ENCODE results near the gene TSEN34. TPM values are rescaled to one million over a fixed set of nuclear protein-coding genes. Genes with fewer than 3 reads are reported as not detected.
"Not testable (repeated sequence)": the region's sequence is repeated elsewhere in the genome, so short reads cannot be mapped to it uniquely, and the experiment has no call there.

TSEN34 gene
- polyA plus RNA-seq, 4 donors, result 32.7 to 57.8 (median 44.8) TPM

DNA sequence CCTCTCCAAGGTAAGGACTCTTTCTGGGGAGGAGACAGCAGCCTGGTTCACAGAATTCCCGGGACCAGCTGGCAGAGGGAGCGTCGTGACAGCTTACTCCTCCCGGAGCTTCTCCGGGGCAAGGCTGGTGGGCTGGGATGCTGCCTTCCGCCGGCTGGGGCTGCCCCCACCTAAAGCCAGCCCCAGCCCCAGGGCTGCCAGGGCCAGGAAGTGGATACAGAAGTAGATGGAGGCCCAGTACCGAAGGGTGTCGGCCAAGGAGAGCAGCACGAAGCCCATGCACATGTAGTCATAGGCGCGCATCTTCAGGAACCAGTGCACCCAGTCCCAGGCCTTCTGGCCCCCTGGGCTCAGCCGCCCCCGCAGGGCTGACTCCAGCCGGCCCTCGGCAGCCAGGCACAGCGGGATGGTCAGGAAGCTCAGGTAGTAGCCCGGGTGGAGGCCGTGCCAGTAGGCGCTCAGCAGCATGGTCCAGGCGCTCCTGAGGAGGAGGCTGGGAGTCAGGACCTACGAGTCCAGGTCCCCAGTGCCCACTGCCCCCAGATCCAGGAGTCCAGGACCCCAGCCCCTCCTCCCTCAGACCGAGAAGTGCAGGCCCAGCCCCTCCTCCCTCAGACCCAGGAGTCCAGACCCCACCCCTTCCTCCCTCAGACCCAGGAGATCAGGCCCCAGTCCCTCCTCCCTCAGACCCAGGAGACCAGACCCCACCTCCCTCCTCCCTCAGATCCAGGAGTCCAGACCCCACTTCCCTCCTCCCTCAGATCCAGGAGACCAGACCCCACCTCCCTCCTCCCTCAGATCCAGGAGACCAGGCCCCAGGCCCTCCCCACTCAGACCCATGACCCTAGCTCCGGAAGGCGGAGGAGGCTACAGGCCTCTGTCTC is 16.9 kb upstream of the TSEN34 start:
- WGBS, 3 donors, result 82 to 88% (median 83%) methylated on average over 19 to 25 of the region's 25 CpGs
- peaks cover 0 to 60% (median 3%) of the 10 kb centered on the region in 3 donors for H3K36me3 ChIP-seq (ENCODE audit: control insufficient read depth in 3 of 3, insufficient read depth in 2 of 3, low read depth in 1 of 3, low read length in 3 of 3)
- no peak overlapping the region for H3K4me3 ChIP-seq (ENCODE audit: low read depth in 1 of 3, low read length in 3 of 3)
- H3K9me3 ChIP-seq (ENCODE audit: control insufficient read depth in 2 of 2, insufficient read depth in 1 of 2, low read depth in 1 of 2, low read length in 1 of 2), result no peaks in the 10 kb centered on the region
- FAIRE-seq, result no peak
- no peaks in the 10 kb centered on the region for H3K27me3 ChIP-seq (ENCODE audit: control insufficient read depth in 3 of 3, insufficient read depth in 3 of 3, low read length in 3 of 3)
- no peak overlapping the region for H3K27ac ChIP-seq (ENCODE audit: low read depth in 1 of 3, low read length in 2 of 3)
- DNase-seq, result no peak
- H3K4me1 ChIP-seq (ENCODE audit: control insufficient read depth in 3 of 3, insufficient read depth in 2 of 3, low read depth in 1 of 3, low read length in 2 of 3), result peaks cover 0 to 5% (median 0%) of the 10 kb centered on the region in 3 donors

DNA sequence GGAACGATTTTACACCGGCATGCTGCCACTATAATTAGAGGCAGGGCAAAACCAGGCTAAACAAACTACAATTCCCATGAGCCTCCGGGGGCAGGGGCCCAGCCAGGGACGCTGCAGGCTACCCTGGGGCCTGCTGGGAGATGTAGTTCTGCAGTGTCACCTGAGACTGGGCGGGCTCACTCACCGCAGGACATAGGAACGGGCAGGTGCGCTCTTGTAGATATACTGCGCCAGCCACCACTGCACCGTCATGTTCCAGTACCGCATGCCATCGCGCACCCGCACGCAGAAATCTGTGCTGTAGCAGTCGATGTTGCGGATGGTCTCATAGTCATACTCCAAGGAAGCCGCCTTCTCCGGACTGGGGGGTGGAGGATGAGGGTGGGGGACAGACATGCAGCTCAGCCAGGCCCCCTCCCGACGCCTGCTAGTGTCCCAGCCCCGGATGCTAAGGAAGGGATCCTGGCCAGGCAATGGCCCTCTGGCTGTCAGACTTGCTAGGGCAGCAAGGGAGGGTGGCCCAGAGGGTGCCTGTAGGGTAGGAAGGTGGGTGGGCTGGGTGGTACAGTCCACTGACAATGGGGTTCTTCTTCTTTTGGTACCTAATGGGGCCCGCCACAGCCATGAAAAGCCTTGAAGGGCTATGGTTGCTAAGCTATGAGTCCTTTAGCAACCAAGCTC is 12.4 kb upstream of the TSEN34 start:
- Histone ChIP-seq H3K27me3 (ENCODE audit: control insufficient read depth in 3 of 3, insufficient read depth in 3 of 3, low read length in 3 of 3) (no peaks in the 10 kb centered on the region), H3K4me1 (ENCODE audit: control insufficient read depth in 3 of 3, insufficient read depth in 2 of 3, low read depth in 1 of 3, low read length in 2 of 3) (peaks cover 0 to 8% (median 0%) of the 10 kb centered on the region in 3 donors), H3K36me3 (ENCODE audit: control insufficient read depth in 3 of 3, insufficient read depth in 2 of 3, low read depth in 1 of 3, low read length in 3 of 3) (peaks cover 4 to 72% (median 12%) of the 10 kb centered on the region in 3 donors), H3K27ac (ENCODE audit: low read depth in 1 of 3, low read length in 2 of 3) (no peak overlapping the region), H3K4me3 (ENCODE audit: low read depth in 1 of 3, low read length in 3 of 3) (no peak overlapping the region), H3K9me3 (ENCODE audit: control insufficient read depth in 2 of 2, insufficient read depth in 1 of 2, low read depth in 1 of 2, low read length in 1 of 2) (no peaks in the 10 kb centered on the region)
- FAIRE-seq, result no peak
- DNase-seq, result no peak
- 82 to 87% (median 84%) methylated on average over 23 of the region's 23 CpGs for WGBS, 3 donors

DNA sequence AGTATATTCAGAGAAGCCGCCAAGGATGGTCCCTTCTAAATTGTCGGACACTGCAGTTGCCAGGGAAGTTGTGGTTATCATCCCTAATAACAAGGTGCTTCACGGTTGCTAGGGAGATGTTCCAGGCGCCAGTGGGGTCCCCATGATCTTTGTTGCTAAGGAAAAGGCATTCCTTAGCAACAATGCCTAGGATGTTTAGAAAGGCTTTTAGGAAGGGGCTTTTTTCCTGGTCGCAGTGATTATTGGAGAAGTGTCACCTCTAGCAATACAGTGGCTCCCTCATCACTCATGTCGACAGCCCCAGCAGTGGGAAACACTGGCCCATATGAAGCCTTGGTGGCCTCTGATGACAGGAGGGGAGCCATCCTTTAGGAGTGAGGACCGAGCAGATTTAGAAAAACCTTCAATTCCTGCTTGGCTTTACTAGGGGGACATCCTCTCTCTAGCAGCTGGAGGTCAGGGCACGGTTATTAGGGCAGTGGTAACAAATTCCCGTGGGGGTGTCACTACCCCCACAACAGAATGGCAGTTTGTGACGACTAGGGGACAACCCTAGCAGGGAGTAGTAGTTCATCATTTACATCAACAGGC is 11.8 kb upstream of the TSEN34 start:
- peaks cover 0 to 8% (median 0%) of the 10 kb centered on the region in 3 donors for H3K4me1 ChIP-seq (ENCODE audit: control insufficient read depth in 3 of 3, insufficient read depth in 2 of 3, low read depth in 1 of 3, low read length in 2 of 3)
- H3K27ac ChIP-seq (ENCODE audit: low read depth in 1 of 3, low read length in 2 of 3), result peak overlapping the region in 2 of 3 donors; percentile 41 to 45
- DNase-seq, result no peak
- H3K27me3 ChIP-seq (ENCODE audit: control insufficient read depth in 3 of 3, insufficient read depth in 3 of 3, low read length in 3 of 3), result no peaks in the 10 kb centered on the region
- no peak overlapping the region for H3K4me3 ChIP-seq (ENCODE audit: low read depth in 1 of 3, low read length in 3 of 3)
- WGBS, 3 donors, result 78 to 85% (median 81%) methylated on average over 10 of the region's 10 CpGs
- H3K36me3 ChIP-seq (ENCODE audit: control insufficient read depth in 3 of 3, insufficient read depth in 2 of 3, low read depth in 1 of 3, low read length in 3 of 3), result peaks cover 4 to 73% (median 12%) of the 10 kb centered on the region in 3 donors
- FAIRE-seq, result no peak
- no peaks in the 10 kb centered on the region for H3K9me3 ChIP-seq (ENCODE audit: control insufficient read depth in 2 of 2, insufficient read depth in 1 of 2, low read depth in 1 of 2, low read length in 1 of 2)

DNA sequence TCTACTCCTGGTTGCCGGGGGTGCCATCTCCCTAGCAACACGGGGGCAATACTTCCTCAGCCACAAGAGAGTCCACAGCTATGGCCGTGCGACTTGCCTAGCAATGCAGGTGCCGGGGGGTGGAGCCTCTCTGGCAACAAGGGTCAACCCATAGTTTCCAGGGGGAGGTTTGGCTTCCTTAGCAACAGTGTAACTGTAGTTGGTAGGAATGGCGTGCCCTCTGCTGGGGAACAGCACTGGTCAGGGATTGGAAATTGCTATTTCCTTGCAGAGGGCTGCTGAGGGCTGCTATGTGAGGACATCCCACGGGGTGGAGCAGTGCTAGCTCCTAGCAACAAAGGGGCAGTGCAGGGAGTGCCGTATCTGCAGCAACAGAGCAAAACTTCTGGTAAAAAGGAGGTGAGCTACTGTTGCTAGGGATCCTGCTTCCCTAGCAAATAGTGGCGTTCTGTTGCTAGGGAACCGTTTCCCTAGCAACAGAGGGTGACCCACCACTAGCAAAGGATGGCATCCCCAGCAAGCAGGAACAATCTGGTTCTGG is 11.1 kb upstream of the TSEN34 start:
- peak overlapping the region in 2 of 3 donors; percentile 41 to 45 for H3K27ac ChIP-seq (ENCODE audit: low read depth in 1 of 3, low read length in 2 of 3)
- peaks cover 4 to 76% (median 12%) of the 10 kb centered on the region in 3 donors for H3K36me3 ChIP-seq (ENCODE audit: control insufficient read depth in 3 of 3, insufficient read depth in 2 of 3, low read depth in 1 of 3, low read length in 3 of 3)
- peaks cover 0 to 8% (median 0%) of the 10 kb centered on the region in 3 donors for H3K4me1 ChIP-seq (ENCODE audit: control insufficient read depth in 3 of 3, insufficient read depth in 2 of 3, low read depth in 1 of 3, low read length in 2 of 3)
- no peaks in the 10 kb centered on the region for H3K9me3 ChIP-seq (ENCODE audit: control insufficient read depth in 2 of 2, insufficient read depth in 1 of 2, low read depth in 1 of 2, low read length in 1 of 2)
- no peak for FAIRE-seq
- WGBS, 3 donors, result 28 to 43% (median 33%) methylated on average over 10 of the region's 10 CpGs
- H3K4me3 ChIP-seq (ENCODE audit: low read depth in 1 of 3, low read length in 3 of 3), result no peak overlapping the region
- no peaks in the 10 kb centered on the region for H3K27me3 ChIP-seq (ENCODE audit: control insufficient read depth in 3 of 3, insufficient read depth in 3 of 3, low read length in 3 of 3)
- DNase-seq, result peak; percentile 81 to 93

DNA sequence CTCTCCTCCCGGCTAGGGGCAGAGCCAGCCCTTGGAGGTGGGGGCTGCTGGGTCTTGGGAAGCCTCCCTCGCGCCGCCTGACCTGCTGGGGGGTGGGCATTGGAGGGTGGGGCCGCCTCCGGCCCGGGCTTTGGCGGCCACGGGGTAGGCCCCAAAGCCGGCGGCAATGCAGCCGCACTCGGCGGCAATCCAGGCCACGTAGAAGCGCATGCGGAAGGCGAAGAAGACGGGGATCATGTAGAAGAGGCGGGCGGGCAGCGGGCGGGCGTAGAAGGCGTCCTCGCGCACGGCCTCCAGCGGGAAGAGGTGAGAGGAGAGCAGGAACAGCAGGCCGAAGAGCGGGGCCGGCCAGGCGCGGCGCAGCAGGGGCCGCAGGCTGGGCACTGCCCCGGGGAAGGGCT is 10.4 kb upstream of the TSEN34 start:
- Histone ChIP-seq H3K27ac (ENCODE audit: low read depth in 1 of 3, low read length in 2 of 3) (peak overlapping the region in 1 of 3 donors; percentile 25), H3K4me1 (ENCODE audit: control insufficient read depth in 3 of 3, insufficient read depth in 2 of 3, low read depth in 1 of 3, low read length in 2 of 3) (peaks cover 0 to 8% (median 0%) of the 10 kb centered on the region in 3 donors), H3K36me3 (ENCODE audit: control insufficient read depth in 3 of 3, insufficient read depth in 2 of 3, low read depth in 1 of 3, low read length in 3 of 3) (peaks cover 4 to 76% (median 12%) of the 10 kb centered on the region in 3 donors), H3K4me3 (ENCODE audit: low read depth in 1 of 3, low read length in 3 of 3) (no peak overlapping the region), H3K9me3 (ENCODE audit: control insufficient read depth in 2 of 2, insufficient read depth in 1 of 2, low read depth in 1 of 2, low read length in 1 of 2) (no peaks in the 10 kb centered on the region), H3K27me3 (ENCODE audit: control insufficient read depth in 3 of 3, insufficient read depth in 3 of 3, low read length in 3 of 3) (no peaks in the 10 kb centered on the region)
- FAIRE-seq (no peak), DNase-seq (no peak)
- WGBS, 3 donors, result 95 to 96% (median 96%) methylated on average over 33 to 37 of the region's 37 CpGs

DNA sequence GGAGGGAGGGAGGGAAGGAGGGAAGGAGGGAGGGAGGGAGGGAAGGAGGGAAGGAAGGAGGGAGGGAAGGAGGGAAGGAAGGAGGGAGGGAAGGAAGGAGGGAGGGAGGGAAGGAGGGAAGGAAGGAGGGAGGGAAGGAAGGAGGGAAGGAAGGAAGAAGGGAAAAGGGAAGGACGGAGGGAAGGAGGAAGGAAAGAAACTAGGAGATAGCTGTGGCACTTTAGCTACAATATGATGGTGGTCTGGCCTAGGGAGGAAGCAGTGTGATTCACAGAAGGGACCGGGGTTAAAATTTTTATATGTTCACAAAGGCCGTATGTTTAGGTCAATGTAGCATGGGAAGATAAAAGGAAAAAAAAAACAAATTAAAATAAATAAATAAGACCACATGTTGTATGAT is 9.2 kb upstream of the TSEN34 start:
- H3K4me1 ChIP-seq (ENCODE audit: control insufficient read depth in 3 of 3, insufficient read depth in 2 of 3, low read depth in 1 of 3, low read length in 2 of 3), result peaks cover 0 to 15% (median 2%) of the 10 kb centered on the region in 3 donors
- H3K36me3 ChIP-seq (ENCODE audit: control insufficient read depth in 3 of 3, insufficient read depth in 2 of 3, low read depth in 1 of 3, low read length in 3 of 3), result peaks cover 4 to 75% (median 12%) of the 10 kb centered on the region in 3 donors
- WGBS, 3 donors, result 86 to 93% (median 93%) methylated on average over 3 of the region's 3 CpGs
- DNase-seq; H3K27me3 ChIP-seq (ENCODE audit: control insufficient read depth in 3 of 3, insufficient read depth in 3 of 3, low read length in 3 of 3); H3K4me3 ChIP-seq (ENCODE audit: low read depth in 1 of 3, low read length in 3 of 3); FAIRE-seq; H3K9me3 ChIP-seq (ENCODE audit: control insufficient read depth in 2 of 2, insufficient read depth in 1 of 2, low read depth in 1 of 2, low read length in 1 of 2); H3K27ac ChIP-seq (ENCODE audit: low read depth in 1 of 3, low read length in 2 of 3): not testable (repeated sequence)

DNA sequence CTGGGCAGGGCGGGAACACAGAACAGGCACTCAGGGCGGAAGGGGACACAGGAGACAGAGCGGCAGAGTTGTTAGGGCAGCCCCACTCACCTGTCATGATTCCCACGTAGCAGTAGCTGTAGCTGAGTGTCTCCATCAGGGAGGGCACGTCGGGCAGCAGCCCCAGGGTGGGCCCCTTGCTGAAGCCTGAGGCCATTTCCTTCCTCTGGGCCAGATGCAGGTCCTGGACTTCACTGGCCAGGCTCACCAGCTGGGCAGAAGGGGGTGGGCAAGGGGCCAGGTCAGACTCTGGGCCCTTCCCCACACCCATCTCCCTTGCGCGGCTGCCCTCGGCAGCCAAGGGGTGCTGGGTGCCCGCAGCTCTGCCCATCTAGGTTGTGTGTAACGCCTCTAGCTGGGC is 7.7 kb upstream of the TSEN34 start:
- Histone ChIP-seq H3K4me1 (ENCODE audit: control insufficient read depth in 3 of 3, insufficient read depth in 2 of 3, low read depth in 1 of 3, low read length in 2 of 3) (peaks cover 5 to 29% (median 5%) of the 10 kb centered on the region in 3 donors), H3K27ac (ENCODE audit: low read depth in 1 of 3, low read length in 2 of 3) (no peak overlapping the region), H3K4me3 (ENCODE audit: low read depth in 1 of 3, low read length in 3 of 3) (no peak overlapping the region), H3K36me3 (ENCODE audit: control insufficient read depth in 3 of 3, insufficient read depth in 2 of 3, low read depth in 1 of 3, low read length in 3 of 3) (peaks cover 4 to 74% (median 10%) of the 10 kb centered on the region in 3 donors), H3K9me3 (ENCODE audit: control insufficient read depth in 2 of 2, insufficient read depth in 1 of 2, low read depth in 1 of 2, low read length in 1 of 2) (no peaks in the 10 kb centered on the region), H3K27me3 (ENCODE audit: control insufficient read depth in 3 of 3, insufficient read depth in 3 of 3, low read length in 3 of 3) (no peaks in the 10 kb centered on the region)
- no peak for FAIRE-seq
- no peak for DNase-seq
- 87 to 88% (median 88%) methylated on average over 8 to 11 of the region's 11 CpGs for WGBS, 3 donors

DNA sequence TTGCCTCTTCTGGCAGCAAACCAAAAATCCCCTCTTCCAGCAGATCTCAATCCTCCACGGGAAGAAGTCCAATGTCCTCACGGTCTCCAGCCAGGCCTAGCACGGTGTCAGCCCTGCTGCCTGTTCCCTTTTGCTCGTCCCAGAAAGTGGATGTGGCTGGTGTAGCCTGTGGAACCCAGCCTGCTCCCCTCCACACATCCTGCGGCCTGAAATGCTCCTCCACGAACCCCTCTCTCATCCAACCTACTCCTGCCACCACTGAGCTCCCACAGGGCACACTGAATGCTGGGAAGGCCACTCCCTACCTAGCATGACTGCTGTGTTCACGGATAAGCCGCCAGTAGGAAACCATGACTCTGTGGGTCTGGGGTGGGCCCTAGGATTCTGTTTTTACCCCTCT is 4.8 kb upstream of the TSEN34 start:
- 77 to 83% (median 82%) methylated on average over 8 of the region's 8 CpGs for WGBS, 3 donors
- Histone ChIP-seq H3K27ac (ENCODE audit: low read depth in 1 of 3, low read length in 2 of 3) (peak overlapping the region; percentile 74 to 99 (median 92)), H3K4me1 (ENCODE audit: control insufficient read depth in 3 of 3, insufficient read depth in 2 of 3, low read depth in 1 of 3, low read length in 2 of 3) (peaks cover 5 to 21% (median 9%) of the 10 kb centered on the region in 3 donors), H3K27me3 (ENCODE audit: control insufficient read depth in 3 of 3, insufficient read depth in 3 of 3, low read length in 3 of 3) (no peaks in the 10 kb centered on the region), H3K36me3 (ENCODE audit: control insufficient read depth in 3 of 3, insufficient read depth in 2 of 3, low read depth in 1 of 3, low read length in 3 of 3) (peaks cover 0 to 45% (median 2%) of the 10 kb centered on the region in 3 donors), H3K4me3 (ENCODE audit: low read depth in 1 of 3, low read length in 3 of 3) (no peak overlapping the region), H3K9me3 (ENCODE audit: control insufficient read depth in 2 of 2, insufficient read depth in 1 of 2, low read depth in 1 of 2, low read length in 1 of 2) (no peaks in the 10 kb centered on the region)
- no peak for DNase-seq
- no peak for FAIRE-seq

Measured in small intestine (tissue), 7 donors.